ENCODE measurements around the gene SSTR5.

- no peak for TF ChIP-seq CTCF (IDR thresholded peaks at IDR 0.05)
- TF ChIP-seq POLR2A (IDR thresholded peaks at IDR 0.05): no peak
- no peak for TF ChIP-seq EP300 (IDR thresholded peaks at IDR 0.05)
Observed at GRCh38 chr16:1117926-1118325, 45.4 kb downstream of the SSTR5 start.
